Suprapubic skin (tissue), 4 donors: ENCODE data around the gene MSH2. TPM values are rescaled to one million over a fixed set of nuclear protein-coding genes. Genes with fewer than 3 reads are reported as not detected.

ENCODE experiments used
- DNase-seq, 2 donors: peaks; one replicate each; pipeline ENCODE4 v3.0.0-alpha.2; 2019; ENCODE audit warnings: low spot score in 2 of 2
- H3K27ac ChIP-seq: fragments of 200-600 bp; sonication (generic); one replicate; pipeline ENCODE4 v1.5.1; 2019
- H3K27me3 ChIP-seq: fragments of 200-600 bp; sonication (generic); one replicate; pipeline ENCODE4 v1.5.1; 2019
- H3K36me3 ChIP-seq: fragments of 200-600 bp; sonication (generic); one replicate; pipeline ENCODE4 v1.5.1; 2019
- H3K4me1 ChIP-seq: fragments of 200-600 bp; sonication (generic); one replicate; pipeline ENCODE4 v1.5.1; 2019
- H3K4me3 ChIP-seq: fragments of 200-600 bp; sonication (generic); one replicate; pipeline ENCODE4 v1.5.1; 2019; ENCODE audit warnings: mild to moderate bottlenecking
- H3K9me3 ChIP-seq: fragments of 200-600 bp; sonication (generic); one replicate; pipeline ENCODE4 v1.5.1; 2019
- EP300 ChIP-seq: sonication (generic); formaldehyde crosslinking; IDR thresholded peaks from one replicate; pipeline ENCODE4 v1.6.1; 2017; ENCODE audit warnings: antibody characterized with exemption
- POLR2A ChIP-seq, 2 donors: fragments of 450-650 bp; IDR thresholded peaks; one replicate each; pipeline ENCODE4 v1.6.1; 2017; ENCODE audit warnings: antibody characterized with exemption in 2 of 2, mild to moderate bottlenecking in 2 of 2, moderate library complexity in 2 of 2
- POLR2AphosphoS5 ChIP-seq, 3 donors: sonication (generic); formaldehyde crosslinking; IDR thresholded peaks; one replicate each; pipeline ENCODE4 v1.6.1; 2017; ENCODE audit warnings: antibody characterized with exemption in 3 of 3
- WGBS: methylation state at CpG from one replicate; pipeline ENCODE4 v1.1.5; 2018; 5-methylcytosine and 5-hydroxymethylcytosine counted together
- total RNA-seq, 4 donors: library from RNA; depleted of rRNA; stranded (reverse); fragments of >200 nt; gene quantifications; one replicate each; pipeline ENCODE4 v1.1.0, GENCODE V29; 2016
- TF ChIP-seq, protein P1 (sequence below), 2 donors: fragments of 200-600 bp in 1 of 2; fragments of 450-650 bp in 1 of 2; sonication (generic) in 1 of 2; IDR thresholded peaks; one replicate each; pipeline ENCODE4 v1.5.1; 2016 to 2019; ENCODE audit warnings: antibody characterized with exemption in 2 of 2, mild to moderate bottlenecking in 1 of 2, moderate library complexity in 1 of 2

MSH2 gene
- total RNA-seq, 4 donors from 2014 or later, result 11.8 to 18.1 (median 13.8) TPM

DNA sequence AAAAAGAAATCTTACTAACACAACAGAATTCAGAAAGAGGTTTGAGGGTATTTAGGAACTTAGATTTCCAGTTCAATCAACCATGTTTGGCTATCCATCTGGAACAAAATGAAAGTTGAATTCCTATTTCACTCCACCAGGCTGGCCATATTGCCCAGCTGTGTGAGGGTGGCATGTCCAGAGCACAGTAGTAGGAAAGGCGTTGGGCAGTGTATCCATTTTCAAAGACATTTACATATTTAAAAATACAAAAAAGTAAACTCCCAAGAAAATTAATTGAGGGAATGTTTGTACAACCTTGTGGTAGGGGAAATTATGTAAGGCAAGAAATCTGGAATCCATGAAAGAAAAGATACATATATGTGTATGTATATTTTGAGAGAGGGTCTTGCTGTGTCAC is 21.5 kb upstream of the MSH2 start:
- no peak overlapping the region for H3K4me3 ChIP-seq
- no peaks in the 10 kb centered on the region for H3K9me3 ChIP-seq
- H3K27ac ChIP-seq, result no peak overlapping the region
- no peaks in the 10 kb centered on the region for H3K27me3 ChIP-seq
- 86% methylated on average over 1 of the region's 1 CpG for WGBS
- H3K4me1 ChIP-seq, result no peaks in the 10 kb centered on the region
- no peak for TF ChIP-seq POLR2AphosphoS5 (IDR thresholded peaks at IDR 0.05)
- TF ChIP-seq POLR2A (IDR thresholded peaks at IDR 0.05), result no peak
- TF ChIP-seq, protein P1, sequence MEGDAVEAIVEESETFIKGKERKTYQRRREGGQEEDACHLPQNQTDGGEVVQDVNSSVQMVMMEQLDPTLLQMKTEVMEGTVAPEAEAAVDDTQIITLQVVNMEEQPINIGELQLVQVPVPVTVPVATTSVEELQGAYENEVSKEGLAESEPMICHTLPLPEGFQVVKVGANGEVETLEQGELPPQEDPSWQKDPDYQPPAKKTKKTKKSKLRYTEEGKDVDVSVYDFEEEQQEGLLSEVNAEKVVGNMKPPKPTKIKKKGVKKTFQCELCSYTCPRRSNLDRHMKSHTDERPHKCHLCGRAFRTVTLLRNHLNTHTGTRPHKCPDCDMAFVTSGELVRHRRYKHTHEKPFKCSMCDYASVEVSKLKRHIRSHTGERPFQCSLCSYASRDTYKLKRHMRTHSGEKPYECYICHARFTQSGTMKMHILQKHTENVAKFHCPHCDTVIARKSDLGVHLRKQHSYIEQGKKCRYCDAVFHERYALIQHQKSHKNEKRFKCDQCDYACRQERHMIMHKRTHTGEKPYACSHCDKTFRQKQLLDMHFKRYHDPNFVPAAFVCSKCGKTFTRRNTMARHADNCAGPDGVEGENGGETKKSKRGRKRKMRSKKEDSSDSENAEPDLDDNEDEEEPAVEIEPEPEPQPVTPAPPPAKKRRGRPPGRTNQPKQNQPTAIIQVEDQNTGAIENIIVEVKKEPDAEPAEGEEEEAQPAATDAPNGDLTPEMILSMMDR (IDR thresholded peaks at IDR 0.05), result no peak
- TF ChIP-seq EP300, result no peak
- no peak for DNase-seq
- no peaks in the 10 kb centered on the region for H3K36me3 ChIP-seq

DNA sequence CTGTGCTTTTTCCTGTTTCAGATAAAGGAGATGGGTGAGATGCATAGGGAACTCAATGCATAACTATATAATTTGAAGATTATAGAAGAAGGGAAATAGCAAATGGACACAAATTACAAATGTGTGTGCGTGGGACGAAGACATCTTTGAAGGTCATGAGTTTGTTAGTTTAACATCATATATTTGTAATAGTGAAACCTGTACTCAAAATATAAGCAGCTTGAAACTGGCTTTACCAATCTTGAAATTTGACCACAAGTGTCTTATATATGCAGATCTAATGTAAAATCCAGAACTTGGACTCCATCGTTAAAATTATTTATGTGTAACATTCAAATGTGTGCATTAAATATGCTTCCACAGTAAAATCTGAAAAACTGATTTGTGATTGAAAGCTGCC is 16.4 kb upstream of the MSH2 start:
- WGBS, result 85% methylated on average over 3 of the region's 3 CpGs
- H3K27ac ChIP-seq, result no peak overlapping the region

DNA sequence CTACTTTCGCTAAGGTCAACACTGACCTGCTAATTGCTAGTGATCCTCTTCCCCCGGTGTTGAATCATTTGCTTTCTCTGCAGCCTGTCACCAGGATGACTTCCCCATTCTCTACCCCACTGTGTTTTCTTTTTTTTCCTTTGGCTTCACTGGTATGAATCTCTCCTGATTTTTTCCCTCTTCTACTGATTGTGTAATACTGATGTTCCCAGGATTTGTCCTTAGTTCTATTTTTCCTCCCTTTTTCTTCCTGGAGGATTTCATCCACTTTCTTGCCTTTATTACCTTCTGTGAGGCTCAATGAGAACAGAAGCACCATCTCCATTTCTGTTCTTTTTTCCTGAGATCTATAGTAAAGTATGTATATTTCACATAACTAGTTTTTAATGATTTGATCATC is 14.1 kb upstream of the MSH2 start:
- DNase-seq, result no peak
- 69% methylated on average over 2 of the region's 2 CpGs for WGBS
- Histone ChIP-seq H3K36me3 (no peaks in the 10 kb centered on the region), H3K27ac (no peak overlapping the region), H3K9me3 (no peaks in the 10 kb centered on the region), H3K27me3 (no peaks in the 10 kb centered on the region), H3K4me3 (no peak overlapping the region), H3K4me1 (no peaks in the 10 kb centered on the region)
- TF ChIP-seq EP300, result no peak
- no peak for TF ChIP-seq POLR2A (IDR thresholded peaks at IDR 0.05)
- TF ChIP-seq POLR2AphosphoS5 (IDR thresholded peaks at IDR 0.05), result no peak
- TF ChIP-seq, protein P1 (IDR thresholded peaks at IDR 0.05), result no peak

More for the DNA sequence above, 16.4 kb upstream of the MSH2 start:
- DNase-seq, result no peak
- no peak for TF ChIP-seq EP300
- TF ChIP-seq, protein P1 (IDR thresholded peaks at IDR 0.05), result no peak
- TF ChIP-seq POLR2A (IDR thresholded peaks at IDR 0.05), result no peak
- no peak for TF ChIP-seq POLR2AphosphoS5 (IDR thresholded peaks at IDR 0.05)
- no peaks in the 10 kb centered on the region for H3K4me1 ChIP-seq
- H3K27me3 ChIP-seq, result no peaks in the 10 kb centered on the region
- no peaks in the 10 kb centered on the region for H3K36me3 ChIP-seq
- no peaks in the 10 kb centered on the region for H3K9me3 ChIP-seq
- H3K4me3 ChIP-seq, result no peak overlapping the region

DNA sequence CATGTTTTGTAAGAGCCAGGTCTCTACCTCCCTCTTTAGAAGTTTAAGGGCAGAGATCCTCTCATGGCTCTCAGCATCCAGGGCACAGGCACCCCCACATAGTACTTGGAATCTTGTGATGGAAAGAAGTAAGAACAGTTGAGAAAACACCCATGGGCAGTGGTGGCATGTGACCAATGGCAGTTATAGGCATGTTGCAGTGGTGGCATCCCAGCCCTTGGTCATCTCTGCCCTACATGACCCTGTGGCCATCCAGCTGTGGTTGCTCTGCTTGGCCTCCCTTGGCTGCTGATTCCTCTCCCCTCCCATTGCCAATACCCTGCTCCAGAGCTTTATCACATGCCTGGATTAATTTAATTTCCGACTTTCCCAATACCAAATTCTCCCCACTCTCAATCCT is 13.3 kb upstream of the MSH2 start:
- no peak overlapping the region for H3K4me3 ChIP-seq
- DNase-seq, result no peak
- no peaks in the 10 kb centered on the region for H3K4me1 ChIP-seq
- H3K36me3 ChIP-seq, result no peaks in the 10 kb centered on the region
- no peaks in the 10 kb centered on the region for H3K27me3 ChIP-seq
- no peaks in the 10 kb centered on the region for H3K9me3 ChIP-seq
- WGBS, result 85% methylated on average over 1 of the region's 1 CpG
- TF ChIP-seq EP300 (no peak), POLR2AphosphoS5 (IDR thresholded peaks at IDR 0.05) (no peak), POLR2A (IDR thresholded peaks at IDR 0.05) (no peak)
- TF ChIP-seq, protein P1 (IDR thresholded peaks at IDR 0.05), result no peak
- H3K27ac ChIP-seq, result no peak overlapping the region

DNA sequence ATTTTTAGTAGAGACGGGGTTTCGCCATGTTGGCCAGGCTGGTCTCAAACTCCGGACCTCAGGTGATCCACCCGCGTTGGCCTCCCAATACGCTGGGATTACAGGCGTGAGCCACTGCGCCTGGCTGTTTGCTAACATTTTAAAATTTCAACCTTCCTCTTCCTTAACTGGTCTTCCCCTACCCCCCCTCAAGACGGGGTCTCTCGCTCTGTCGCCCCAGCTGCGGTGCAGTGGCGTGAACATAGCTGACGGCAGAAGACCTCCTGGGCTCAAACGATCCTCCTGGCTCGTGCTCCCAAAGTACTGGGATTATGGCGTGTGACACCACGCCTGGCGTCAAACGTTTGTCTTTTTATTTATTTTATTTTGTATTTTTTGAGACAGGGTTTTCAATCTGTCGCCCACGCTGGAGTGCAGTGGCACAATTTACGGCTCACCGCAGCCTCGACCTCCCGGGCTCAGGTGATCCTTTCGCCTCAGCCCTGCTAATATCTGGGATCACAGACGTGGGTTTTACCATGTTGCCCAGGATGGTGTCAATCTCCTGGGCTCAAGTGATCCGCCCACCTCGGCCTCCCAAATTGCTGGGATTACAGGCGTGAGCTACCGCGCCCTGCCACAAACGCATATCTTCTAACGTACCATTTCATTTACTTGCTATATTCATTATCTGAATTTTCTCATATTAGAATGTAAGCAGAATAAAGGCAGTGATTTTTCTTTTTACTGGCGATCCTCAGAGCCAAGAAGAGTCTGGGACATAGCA is 984 bp upstream of the MSH2 start:
- Histone ChIP-seq H3K9me3 (no peaks in the 10 kb centered on the region), H3K4me1 (peaks cover 20% of the 10 kb centered on the region), H3K4me3 (peak overlapping the region; percentile 71), H3K36me3 (no peaks in the 10 kb centered on the region), H3K27me3 (no peaks in the 10 kb centered on the region), H3K27ac (no peak overlapping the region)
- TF ChIP-seq, protein P1 (IDR thresholded peaks at IDR 0.05), result no peak
- no peak for TF ChIP-seq POLR2A (IDR thresholded peaks at IDR 0.05)
- TF ChIP-seq EP300, result no peak
- no peak for TF ChIP-seq POLR2AphosphoS5 (IDR thresholded peaks at IDR 0.05)
- 69% methylated on average over 36 of the region's 36 CpGs for WGBS
- DNase-seq, result no peak
